MCF 10A (cell line): ENCODE data around the gene ABCB11. TPM values are rescaled to one million over a fixed set of nuclear protein-coding genes. Genes with fewer than 3 reads are reported as not detected.

ENCODE experiments used
- BruUV-seq: library from RNA; stranded (reverse); fragments of 400-500 nt; replicated peaks from 2 replicates; lab custom pipeline; 2021; lab: Mats Ljungman, UMichigan
- CTCF ChIA-PET: fragments of 300-600 bp; sonication (Branson Sonifier 250); formaldehyde crosslinking; extraction: SDS; loops from one replicate; lab custom pipeline; 2021; ENCODE audit warnings: antibody characterized with exemption, inconsistent platforms; lab: Yijun Ruan, JAX
- POLR2A ChIA-PET: fragments of 300-600, 350-650 bp; sonication (Branson Sonifier 250); formaldehyde crosslinking; extraction: SDS; loops from one replicate; lab custom pipeline; 2020; ENCODE audit warnings: antibody characterized with exemption, inconsistent platforms; lab: Yijun Ruan, JAX
- DNase-seq: peaks from one replicate; pipeline ENCODE4 v3.0.0-alpha.2; 2018; ENCODE audit not compliant: unreplicated experiment
- H3K27ac Mint-ChIP-seq: one replicate; pipeline ENCODE4 v1.8.0; 2022; ENCODE audit warnings: mild to moderate bottlenecking, low read depth, mixed read lengths; ENCODE audit not compliant: unreplicated experiment
- H3K27me3 Mint-ChIP-seq: one replicate; pipeline ENCODE4 v1.8.0; 2022; ENCODE audit warnings: mixed read lengths; ENCODE audit not compliant: insufficient read depth, unreplicated experiment
- H3K36me3 Mint-ChIP-seq: one replicate; pipeline ENCODE4 v1.8.0; 2022; ENCODE audit warnings: mild to moderate bottlenecking, moderate library complexity, mixed read lengths; ENCODE audit not compliant: insufficient read depth, unreplicated experiment
- H3K4me1 Mint-ChIP-seq: one replicate; pipeline ENCODE4 v1.8.0; 2022; ENCODE audit warnings: mixed read lengths; ENCODE audit not compliant: insufficient read depth, unreplicated experiment
- H3K4me3 Mint-ChIP-seq: one replicate; pipeline ENCODE4 v1.8.0; 2022; ENCODE audit warnings: mild to moderate bottlenecking, moderate library complexity, mixed read lengths; ENCODE audit not compliant: unreplicated experiment
- H3K9me3 Mint-ChIP-seq: one replicate; pipeline ENCODE4 v1.8.0; 2022; ENCODE audit warnings: mixed read lengths; ENCODE audit not compliant: unreplicated experiment
- CTCF ChIP-seq: fragments of 200-600 bp; IDR thresholded peaks from one replicate; pipeline ENCODE4 v1.8.0; 2022; ENCODE audit warnings: antibody characterized with exemption, mild to moderate bottlenecking; ENCODE audit not compliant: unreplicated experiment
- intact Hi-C: fragments of 100-400 bp; cut with micrococcal nuclease; formaldehyde crosslinking; loops from 2 replicates; pipeline ENCODE4 v1.14.1; 2022
- total RNA-seq: library from RNA; stranded (reverse); gene quantifications from 2 replicates; pipeline ENCODE4 v1.2.3, GENCODE V29; 2022

The ABCB11 gene
- total RNA-seq, 1 experiment from 2014 or later = not detected

GRCh38 chr2:169006665-169007064 is 24.5 kb downstream of the ABCB11 start:
- ChIA-PET POLR2A (interaction anchor here (0.7 kb wide), 1 partner anchor 15 kb away, joined by 3 read pairs; no protein-coding TSS in a partner anchor), CTCF (interaction anchor here (0.7 to 1.0 kb wide), 2 partner anchors 48 to 175 kb away, joined by 3 read pairs; no protein-coding TSS in a partner anchor)
- Mint-ChIP-seq H3K27me3 (no peaks in the 10 kb centered on the region), H3K4me3 (no peak overlapping the region), H3K36me3 (no peaks in the 10 kb centered on the region), H3K27ac (no peak overlapping the region), H3K9me3 (peaks cover 7% of the 10 kb centered on the region), H3K4me1 (peaks cover 8% of the 10 kb centered on the region)
- intact Hi-C loops = no loop called here
- no TSS peak for BruUV-seq
- no peak for TF ChIP-seq CTCF
- DNase-seq = no peak

- intact Hi-C loops = no loop called here
Observed at GRCh38 chr2:169005994-169006393, 25.1 kb downstream of the ABCB11 start.

GRCh38 chr2:169005080-169005598 is 26.0 kb downstream of the ABCB11 start:
- intact Hi-C loops = no loop called here
- Mint-ChIP-seq H3K4me1 (peaks cover 4% of the 10 kb centered on the region), H3K4me3 (no peak overlapping the region), H3K27ac (no peak overlapping the region), H3K36me3 (no peaks in the 10 kb centered on the region), H3K9me3 (peaks cover 7% of the 10 kb centered on the region), H3K27me3 (no peaks in the 10 kb centered on the region)
- CTCF ChIA-PET = interaction anchor here (0.5 to 1.4 kb wide), 4 partner anchors 25 to 93 kb away, joined by 3 to 4 read pairs (median 3); no protein-coding TSS in a partner anchor
- DNase-seq = no peak
- TF ChIP-seq CTCF = no peak
- BruUV-seq = no TSS peak
- POLR2A ChIA-PET = interaction anchor here (0.7 to 0.8 kb wide), 3 partner anchors 13 to 239 kb away, joined by 3 to 5 read pairs (median 4); no protein-coding TSS in a partner anchor

More at GRCh38 chr2:169005994-169006393, 25.1 kb downstream of the ABCB11 start:
- POLR2A ChIA-PET = interaction anchor here (0.6 to 0.7 kb wide), 3 partner anchors 15 to 42 kb away, joined by 3 to 4 read pairs (median 3); no protein-coding TSS in a partner anchor
- TF ChIP-seq CTCF = no peak
- DNase-seq = no peak
- Mint-ChIP-seq H3K36me3 (no peaks in the 10 kb centered on the region), H3K9me3 (peaks cover 7% of the 10 kb centered on the region), H3K4me1 (peaks cover 1% of the 10 kb centered on the region), H3K27me3 (no peaks in the 10 kb centered on the region), H3K27ac (no peak overlapping the region), H3K4me3 (no peak overlapping the region)
- CTCF ChIA-PET = interaction anchor here (0.7 kb wide), 1 partner anchor 49 kb away, joined by 3 read pairs; no protein-coding TSS in a partner anchor
- BruUV-seq = no TSS peak

GRCh38 chr2:169002161-169002738 is 28.9 kb downstream of the ABCB11 start:
- no TSS peak for BruUV-seq
- no peak for DNase-seq
- Mint-ChIP-seq H3K36me3 (no peaks in the 10 kb centered on the region), H3K27me3 (no peaks in the 10 kb centered on the region), H3K4me3 (no peak overlapping the region), H3K4me1 (peaks cover 16% of the 10 kb centered on the region), H3K9me3 (peaks cover 7% of the 10 kb centered on the region), H3K27ac (no peak overlapping the region)
- intact Hi-C loops = no loop called here
- POLR2A ChIA-PET = no interaction called here
- no peak for TF ChIP-seq CTCF
- CTCF ChIA-PET = no interaction called here
